GM12873 (cell line): Measurements from ENCODE around the gene BCL2L15.

Source experiments
- TF ChIP-seq, protein P1 (sequence below): IDR thresholded peaks from 2 replicates; pipeline ENCODE4 v1.5.1; 2012; ENCODE audit warnings: low read depth, mild to moderate bottlenecking, moderate library complexity, low read length, control low read depth; ENCODE audit not compliant: insufficient read depth; ENCODE audit errors: missing control alignments

The BCL2L15 gene

DNA sequence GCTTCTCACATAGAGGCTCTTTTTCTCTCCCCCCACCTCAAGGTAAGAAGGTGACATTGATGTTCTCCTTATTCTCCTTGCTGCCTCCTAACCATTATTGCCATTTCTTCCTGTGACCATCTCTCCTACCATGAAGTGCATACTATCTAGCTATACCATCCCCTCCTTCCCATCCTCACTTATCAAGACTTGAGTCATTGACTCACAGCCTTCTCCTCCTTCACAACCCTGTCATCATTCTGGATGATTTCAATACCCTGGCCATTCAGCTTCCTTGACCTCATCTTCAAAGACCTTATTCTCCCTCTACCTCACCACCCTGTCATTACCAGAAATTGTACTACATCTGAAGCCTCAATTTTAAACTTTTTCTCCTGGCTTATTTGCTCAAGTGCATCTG lies 30.9 kb upstream of the BCL2L15 start:
- TF ChIP-seq, protein P1, sequence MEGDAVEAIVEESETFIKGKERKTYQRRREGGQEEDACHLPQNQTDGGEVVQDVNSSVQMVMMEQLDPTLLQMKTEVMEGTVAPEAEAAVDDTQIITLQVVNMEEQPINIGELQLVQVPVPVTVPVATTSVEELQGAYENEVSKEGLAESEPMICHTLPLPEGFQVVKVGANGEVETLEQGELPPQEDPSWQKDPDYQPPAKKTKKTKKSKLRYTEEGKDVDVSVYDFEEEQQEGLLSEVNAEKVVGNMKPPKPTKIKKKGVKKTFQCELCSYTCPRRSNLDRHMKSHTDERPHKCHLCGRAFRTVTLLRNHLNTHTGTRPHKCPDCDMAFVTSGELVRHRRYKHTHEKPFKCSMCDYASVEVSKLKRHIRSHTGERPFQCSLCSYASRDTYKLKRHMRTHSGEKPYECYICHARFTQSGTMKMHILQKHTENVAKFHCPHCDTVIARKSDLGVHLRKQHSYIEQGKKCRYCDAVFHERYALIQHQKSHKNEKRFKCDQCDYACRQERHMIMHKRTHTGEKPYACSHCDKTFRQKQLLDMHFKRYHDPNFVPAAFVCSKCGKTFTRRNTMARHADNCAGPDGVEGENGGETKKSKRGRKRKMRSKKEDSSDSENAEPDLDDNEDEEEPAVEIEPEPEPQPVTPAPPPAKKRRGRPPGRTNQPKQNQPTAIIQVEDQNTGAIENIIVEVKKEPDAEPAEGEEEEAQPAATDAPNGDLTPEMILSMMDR, result no peak

DNA sequence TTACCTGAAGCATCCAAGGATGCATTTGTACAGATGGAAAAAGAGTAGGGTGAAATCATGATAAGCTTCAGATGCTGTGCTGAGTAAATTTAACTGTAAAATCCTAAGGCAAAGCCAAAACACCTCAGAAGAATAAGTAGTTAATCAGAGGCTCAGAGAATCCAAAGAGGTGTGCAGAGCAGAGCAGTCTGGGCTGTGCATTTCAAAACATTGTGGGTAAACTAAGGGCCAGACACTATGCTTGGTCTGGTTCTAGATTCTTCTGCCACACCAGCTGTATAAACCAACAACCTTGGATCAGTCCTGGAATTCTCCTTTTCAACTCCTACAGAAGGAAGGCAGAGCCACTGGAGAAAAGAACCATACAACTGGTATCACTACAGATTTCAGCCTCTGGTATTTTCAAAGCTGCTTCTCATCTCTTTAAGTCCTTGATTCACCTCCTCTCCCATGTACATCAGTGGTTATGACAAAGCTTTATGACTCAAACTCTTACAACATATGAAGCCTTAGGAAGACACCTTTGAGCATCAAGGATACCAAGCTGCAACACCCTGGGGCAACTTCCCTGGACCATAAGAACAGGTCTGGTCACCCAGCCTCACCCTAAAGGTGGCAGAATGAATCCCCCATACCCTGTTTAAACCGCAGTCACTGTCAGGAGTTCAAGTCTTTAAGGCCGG lies 30.2 kb upstream of the BCL2L15 start:
- TF ChIP-seq, protein P1, result no peak

DNA sequence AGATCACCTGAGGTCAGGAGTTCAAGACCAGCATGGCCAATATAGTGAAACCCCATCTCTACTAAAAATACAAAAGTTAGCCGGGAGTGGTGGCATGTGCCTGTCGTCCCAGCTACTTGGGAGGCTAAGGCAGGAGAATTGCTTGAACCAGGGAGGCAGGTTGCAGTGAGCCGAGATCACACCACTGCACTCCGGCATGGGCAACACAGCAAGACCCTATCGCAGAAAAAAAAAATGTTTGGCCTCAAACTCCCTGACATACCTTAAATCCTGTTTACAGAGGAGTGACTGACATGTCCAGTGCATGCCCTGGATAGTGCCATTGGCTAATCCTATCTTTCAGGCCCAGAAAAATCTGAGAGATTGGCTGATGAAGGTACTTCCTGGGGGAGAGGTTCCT lies 29.6 kb upstream of the BCL2L15 start:
- TF ChIP-seq, protein P1, result no peak

DNA sequence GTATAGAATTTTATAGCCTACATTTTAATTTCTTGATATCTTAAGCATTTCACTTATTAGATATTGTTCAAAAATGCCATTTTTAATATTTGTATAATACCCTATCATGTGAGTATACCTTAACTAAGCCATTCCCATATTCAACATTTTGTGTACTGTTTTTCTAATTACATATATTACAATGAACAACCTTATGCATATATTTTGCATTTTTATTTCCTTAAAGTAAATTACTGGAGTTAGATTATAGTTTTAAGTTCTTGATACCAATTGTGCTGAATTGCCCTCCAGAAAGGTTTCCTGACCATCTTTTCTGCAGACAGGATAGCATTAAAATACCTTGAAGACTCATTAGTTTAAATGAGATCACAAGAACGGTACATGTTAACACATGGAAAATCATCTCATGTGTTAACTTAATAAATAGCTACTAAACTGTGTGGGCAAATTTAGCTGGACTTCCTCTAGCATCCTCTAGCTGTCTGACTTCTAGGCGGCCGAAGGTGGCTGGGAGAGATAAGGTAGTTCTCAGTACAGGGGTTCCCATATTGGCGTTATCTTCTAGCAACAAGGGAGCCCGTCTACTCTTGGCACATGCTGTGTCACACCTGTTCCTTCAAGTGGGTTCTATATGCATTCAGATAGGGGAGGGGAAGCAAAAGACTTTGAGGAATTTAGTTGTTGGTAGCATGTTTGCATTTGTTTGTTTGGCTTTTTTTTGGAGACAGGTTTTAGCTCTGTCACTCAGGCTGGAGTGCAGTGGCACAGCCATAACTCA lies 26.7 kb upstream of the BCL2L15 start:
- TF ChIP-seq, protein P1, result no peak

DNA sequence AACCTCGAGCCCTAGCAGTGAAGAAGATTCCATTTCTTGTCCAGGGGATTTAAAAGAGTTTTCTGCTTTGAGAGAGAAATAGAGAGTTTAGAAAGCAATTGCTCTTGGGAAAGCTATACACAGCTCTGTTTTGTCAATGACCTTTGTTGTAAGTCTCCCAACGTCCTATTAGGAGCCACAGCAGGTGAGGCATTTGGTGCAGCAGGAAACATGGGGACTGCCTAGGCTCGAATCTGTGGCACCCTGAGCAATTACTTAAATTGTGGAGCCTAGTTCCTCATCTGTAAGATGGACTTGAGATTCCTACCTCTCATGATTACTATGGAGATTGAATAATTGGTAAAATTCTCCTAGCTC lies 25.9 kb upstream of the BCL2L15 start:
- TF ChIP-seq, protein P1, result no peak

DNA sequence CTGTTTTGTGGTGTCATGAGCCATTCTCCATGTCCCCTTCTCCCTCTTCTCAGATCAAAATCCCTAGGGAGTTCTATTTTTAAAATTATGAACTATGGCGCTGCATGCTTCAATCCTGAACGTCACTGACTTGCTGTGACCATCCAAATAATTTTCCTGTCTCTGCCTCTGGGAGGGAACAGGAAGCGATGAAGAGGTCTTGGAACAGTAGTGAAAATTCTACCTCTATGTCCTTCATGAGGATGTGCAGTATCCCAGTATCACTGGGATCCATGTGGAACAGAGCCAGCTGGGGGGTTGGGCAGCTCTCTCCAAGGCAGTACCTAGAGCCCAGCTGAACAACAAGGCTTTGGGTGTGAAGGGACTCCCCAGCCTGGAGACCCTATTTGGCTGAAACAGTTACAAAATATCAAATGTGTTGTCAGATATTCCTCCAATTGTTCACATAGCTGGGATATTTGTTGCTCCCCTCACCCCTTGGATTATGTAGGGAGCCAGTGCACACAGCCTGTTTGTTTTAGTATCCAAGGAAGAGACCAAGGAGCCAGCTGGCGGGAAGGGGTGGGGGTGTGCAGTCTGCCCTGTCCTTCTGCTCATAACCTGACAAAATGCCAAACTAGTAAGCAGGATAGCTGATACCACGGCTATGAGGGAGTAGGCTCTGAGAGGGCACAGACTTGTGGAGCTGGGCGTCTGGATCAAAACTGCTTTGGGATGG lies 25.4 kb upstream of the BCL2L15 start:
- TF ChIP-seq, protein P1, result no peak

DNA sequence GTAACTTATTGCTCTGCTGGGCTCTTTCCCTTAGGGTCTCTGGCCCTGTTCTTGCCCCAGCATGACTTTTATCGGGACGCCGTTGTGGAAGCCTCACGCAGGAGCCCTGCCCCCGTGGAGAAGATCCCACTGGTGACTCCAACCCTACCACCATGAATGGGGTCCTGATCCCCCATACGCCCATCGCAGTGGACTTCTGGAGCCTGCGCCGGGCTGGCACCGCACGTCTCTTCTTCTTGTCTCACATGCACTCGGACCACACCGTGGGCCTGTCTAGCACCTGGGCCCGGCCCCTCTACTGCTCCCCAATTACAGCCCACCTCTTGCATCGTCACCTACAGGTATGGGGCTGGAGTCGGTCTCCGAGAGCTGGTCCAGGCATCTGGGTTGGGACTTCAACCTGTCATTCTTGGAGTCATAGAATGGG lies 18.1 kb upstream of the BCL2L15 start:
- TF ChIP-seq, protein P1, result no peak
